ENCODE measurements around the gene RASA2. TPM values are rescaled to one million over a fixed set of nuclear protein-coding genes. Genes with fewer than 3 reads are reported as not detected.

Gene RASA2
- total RNA-seq, 4 donors from 2014 or later: 10.6 to 15.5 (median 14.8) TPM

DNA sequence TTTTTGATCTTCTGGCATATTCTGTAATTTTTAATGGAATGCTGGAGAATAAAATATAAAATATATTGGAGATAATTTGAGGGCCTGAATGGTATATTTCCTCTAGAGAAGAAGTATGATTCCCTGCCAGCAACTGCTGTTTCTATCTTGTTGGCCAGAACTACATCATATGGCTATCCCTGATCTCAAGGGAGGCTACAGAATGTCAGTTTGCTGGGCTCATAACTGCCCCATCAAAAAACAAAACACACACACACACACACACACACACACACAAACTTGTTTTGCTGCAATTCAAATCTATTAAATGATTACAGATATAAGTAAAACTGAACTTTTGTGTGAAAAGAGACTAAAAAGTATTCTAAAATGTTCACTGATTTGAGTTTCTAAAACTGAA is 51.0 kb downstream of the RASA2 start:
- ATAC-seq: no peak
- H3K36me3 ChIP-seq: peaks cover 0 to 27% of the 10 kb centered on the region in 2 donors
- no peaks in the 10 kb centered on the region for H3K27me3 ChIP-seq
- H3K4me3 ChIP-seq: no peak overlapping the region
- H3K9me3 ChIP-seq: no peaks in the 10 kb centered on the region
- H3K27ac ChIP-seq: no peak overlapping the region
- H3K4me1 ChIP-seq: peaks cover 0 to 8% (median 0%) of the 10 kb centered on the region in 3 donors
- TF ChIP-seq, protein P1, sequence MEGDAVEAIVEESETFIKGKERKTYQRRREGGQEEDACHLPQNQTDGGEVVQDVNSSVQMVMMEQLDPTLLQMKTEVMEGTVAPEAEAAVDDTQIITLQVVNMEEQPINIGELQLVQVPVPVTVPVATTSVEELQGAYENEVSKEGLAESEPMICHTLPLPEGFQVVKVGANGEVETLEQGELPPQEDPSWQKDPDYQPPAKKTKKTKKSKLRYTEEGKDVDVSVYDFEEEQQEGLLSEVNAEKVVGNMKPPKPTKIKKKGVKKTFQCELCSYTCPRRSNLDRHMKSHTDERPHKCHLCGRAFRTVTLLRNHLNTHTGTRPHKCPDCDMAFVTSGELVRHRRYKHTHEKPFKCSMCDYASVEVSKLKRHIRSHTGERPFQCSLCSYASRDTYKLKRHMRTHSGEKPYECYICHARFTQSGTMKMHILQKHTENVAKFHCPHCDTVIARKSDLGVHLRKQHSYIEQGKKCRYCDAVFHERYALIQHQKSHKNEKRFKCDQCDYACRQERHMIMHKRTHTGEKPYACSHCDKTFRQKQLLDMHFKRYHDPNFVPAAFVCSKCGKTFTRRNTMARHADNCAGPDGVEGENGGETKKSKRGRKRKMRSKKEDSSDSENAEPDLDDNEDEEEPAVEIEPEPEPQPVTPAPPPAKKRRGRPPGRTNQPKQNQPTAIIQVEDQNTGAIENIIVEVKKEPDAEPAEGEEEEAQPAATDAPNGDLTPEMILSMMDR (IDR thresholded peaks at IDR 0.05): no peak
- TF ChIP-seq POLR2AphosphoS5 (IDR thresholded peaks at IDR 0.05): no peak
- no peak for TF ChIP-seq EP300 (IDR thresholded peaks at IDR 0.05)
- TF ChIP-seq POLR2A (IDR thresholded peaks at IDR 0.05): no peak

DNA sequence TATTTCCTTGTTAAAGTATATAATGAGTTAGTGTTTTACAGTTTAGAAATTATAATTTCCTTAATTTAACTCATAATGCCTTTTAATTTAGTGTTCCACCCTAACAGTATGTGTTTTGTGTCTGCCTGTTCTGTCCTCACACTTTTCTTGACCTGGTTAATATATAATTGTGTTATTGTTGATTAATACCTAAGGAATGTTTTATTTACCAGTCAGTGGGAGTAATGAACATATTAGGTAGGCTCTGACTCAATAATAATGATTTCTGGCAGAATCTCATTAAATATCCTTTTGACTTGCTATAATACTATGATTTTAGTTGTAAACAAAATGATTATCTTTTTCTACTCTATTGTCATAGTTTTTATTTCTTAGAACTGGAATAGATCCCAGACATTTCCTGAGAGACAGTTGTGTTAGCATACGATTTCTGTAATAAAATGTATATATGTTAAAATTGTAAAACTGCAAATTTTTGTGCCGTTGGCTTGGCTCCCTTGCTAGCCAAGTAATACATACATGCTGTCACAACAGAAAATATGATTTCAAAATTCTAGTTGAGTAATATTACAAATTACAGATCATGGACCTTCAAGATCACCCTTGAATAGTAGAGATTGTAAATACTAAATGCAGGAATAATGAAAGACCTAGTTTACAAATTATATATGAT is 51.9 kb downstream of the RASA2 start:
- no peak overlapping the region for H3K27ac ChIP-seq

DNA sequence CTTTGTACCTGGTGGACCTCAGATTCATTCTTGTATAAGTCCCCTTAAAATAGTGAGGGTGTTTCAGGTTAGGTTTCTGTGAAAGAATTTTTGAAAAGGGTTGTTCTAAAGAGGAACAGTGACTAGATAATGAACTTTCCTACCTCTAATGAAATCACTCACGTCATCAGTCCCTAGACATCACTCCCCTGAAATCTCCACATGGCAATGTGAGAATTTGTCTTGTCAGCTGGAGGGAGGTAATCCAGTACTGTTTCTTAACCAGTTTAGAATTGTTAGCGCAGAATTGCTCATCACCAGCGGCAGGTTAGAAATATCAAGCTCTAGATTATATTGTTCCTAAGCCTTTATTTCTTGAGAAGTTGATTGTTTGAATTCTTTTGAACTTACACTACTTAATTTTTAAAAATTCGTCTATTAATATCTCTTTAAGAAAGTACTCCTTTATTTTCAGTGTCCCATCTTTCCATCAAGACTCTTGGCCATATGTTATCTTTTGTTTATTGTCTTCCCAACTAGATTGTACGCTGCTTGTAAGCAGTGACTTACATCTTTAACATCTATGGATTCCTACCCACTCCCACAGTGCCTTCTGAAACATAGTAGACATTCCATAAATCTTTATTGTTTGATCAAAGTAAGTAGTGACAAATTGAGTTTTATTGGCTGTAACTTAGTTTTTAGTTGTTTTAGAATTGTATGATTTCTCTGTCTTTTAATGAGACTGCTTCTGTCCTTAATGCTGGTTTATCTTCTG is 52.8 kb downstream of the RASA2 start:
- ATAC-seq: no peak
- Histone ChIP-seq H3K27ac (no peak overlapping the region), H3K36me3 (peaks cover 0 to 44% of the 10 kb centered on the region in 2 donors), H3K4me1 (peaks cover 0 to 8% (median 0%) of the 10 kb centered on the region in 3 donors), H3K27me3 (no peaks in the 10 kb centered on the region), H3K4me3 (no peak overlapping the region), H3K9me3 (peaks cover 0 to 5% (median 0%) of the 10 kb centered on the region in 3 donors)
- WGBS, 2 donors (ENCODE audit: low coverage in 1 of 2): 86 to 87% methylated on average over 4 to 5 of the region's 5 CpGs
- TF ChIP-seq POLR2A (IDR thresholded peaks at IDR 0.05): no peak
- no peak for TF ChIP-seq POLR2AphosphoS5 (IDR thresholded peaks at IDR 0.05)
- TF ChIP-seq, protein P1 (IDR thresholded peaks at IDR 0.05): no peak
- no peak for TF ChIP-seq EP300 (IDR thresholded peaks at IDR 0.05)

More for the DNA sequence above, 51.9 kb downstream of the RASA2 start:
- no peak for ATAC-seq
- Histone ChIP-seq H3K36me3 (peaks cover 0 to 35% of the 10 kb centered on the region in 2 donors), H3K4me3 (no peak overlapping the region), H3K27me3 (no peaks in the 10 kb centered on the region), H3K4me1 (peaks cover 0 to 8% (median 0%) of the 10 kb centered on the region in 3 donors), H3K9me3 (peaks cover 0 to under 1% (median 0%) of the 10 kb centered on the region in 3 donors)
- TF ChIP-seq, protein P1 (IDR thresholded peaks at IDR 0.05): no peak
- TF ChIP-seq POLR2AphosphoS5 (IDR thresholded peaks at IDR 0.05) (no peak), EP300 (IDR thresholded peaks at IDR 0.05) (no peak), POLR2A (IDR thresholded peaks at IDR 0.05) (no peak)
- 50 to 65% methylated on average over 1 to 2 of the region's 2 CpGs for WGBS, 2 donors (ENCODE audit: low coverage in 1 of 2)

DNA sequence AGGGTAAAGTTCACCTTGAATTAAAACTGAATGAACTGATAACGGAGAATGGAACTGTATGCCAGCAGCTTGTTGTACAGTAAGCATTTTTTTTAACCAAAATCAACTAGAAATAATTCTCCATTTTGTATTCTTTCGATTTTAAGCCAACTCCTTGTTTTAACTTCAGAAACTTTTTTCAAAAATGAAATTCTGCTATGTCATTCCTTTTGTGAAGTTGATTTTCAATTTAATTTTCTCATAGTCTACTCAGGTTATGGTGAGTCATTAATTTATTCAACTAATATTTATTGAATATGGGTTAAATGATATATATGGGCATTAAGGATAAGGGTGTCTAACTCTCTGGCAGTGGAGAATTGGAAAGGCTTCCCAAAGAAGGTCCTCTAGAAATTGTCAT is 53.7 kb downstream of the RASA2 start:
- TF ChIP-seq POLR2AphosphoS5 (IDR thresholded peaks at IDR 0.05) (no peak), EP300 (IDR thresholded peaks at IDR 0.05) (no peak), POLR2A (IDR thresholded peaks at IDR 0.05) (no peak)
- TF ChIP-seq, protein P1 (IDR thresholded peaks at IDR 0.05): no peak
- WGBS, 2 donors (ENCODE audit: low coverage in 1 of 2): 90 to 94% methylated on average over 2 of the region's 2 CpGs
- Histone ChIP-seq H3K4me3 (no peak overlapping the region), H3K36me3 (peaks cover 0 to 50% of the 10 kb centered on the region in 2 donors), H3K4me1 (peaks cover 0 to 8% (median 0%) of the 10 kb centered on the region in 3 donors), H3K9me3 (peaks cover 0 to 5% (median 0%) of the 10 kb centered on the region in 3 donors), H3K27me3 (no peaks in the 10 kb centered on the region), H3K27ac (no peak overlapping the region)
- no peak for ATAC-seq
